GM23338 (cell line): ENCODE measurements around the gene PPFIBP2. TPM values are rescaled to one million over a fixed set of nuclear protein-coding genes. Genes with fewer than 3 reads are reported as not detected.

Source experiments
- ATAC-seq: fragments of 200-7000 bp; cut with Tn5 transposase; 3 replicates; pipeline ENCODE4 v1.9.1; 2020
- DNase-seq: peaks from one replicate; pipeline ENCODE4 v3.0.0-alpha.2; 2015; ENCODE audit warnings: low spot score
- H2AFZ ChIP-seq: fragments of 200-600 bp; sonication (generic); 2 replicates; pipeline ENCODE4 v1.8.0; 2016; ENCODE audit warnings: antibody characterized with exemption, mild to moderate bottlenecking, moderate library complexity
- H3F3A ChIP-seq: fragments of 200-600 bp; sonication (generic); replicated peaks from 2 replicates; pipeline ENCODE4 v1.8.0; 2017; ENCODE audit warnings: antibody characterized with exemption, mixed run types, low read depth
- H3K27ac ChIP-seq: fragments of 200-600 bp; sonication (generic); 2 replicates; pipeline ENCODE4 v1.6.1; 2016; ENCODE audit warnings: low read depth
- H3K27me3 ChIP-seq: fragments of 200-600 bp; sonication (generic); 2 replicates; pipeline ENCODE4 v1.8.0; 2016; ENCODE audit warnings: mild to moderate bottlenecking, mixed run types, moderate library complexity; ENCODE audit not compliant: insufficient read depth
- H3K36me3 ChIP-seq: fragments of 200-600 bp; sonication (generic); 2 replicates; pipeline ENCODE4 v1.8.0; 2016; ENCODE audit warnings: mild to moderate bottlenecking; ENCODE audit not compliant: insufficient read depth
- H3K4me1 ChIP-seq: fragments of 200-600 bp; sonication (generic); 2 replicates; pipeline ENCODE4 v1.8.0; 2016; ENCODE audit warnings: mild to moderate bottlenecking, moderate library complexity; ENCODE audit not compliant: insufficient read depth
- H3K4me2 ChIP-seq: fragments of 200-600 bp; sonication (generic); 2 replicates; pipeline ENCODE4 v1.7.1; 2017; ENCODE audit warnings: mixed run types
- H3K4me3 ChIP-seq: fragments of 200-600 bp; sonication (generic); 2 replicates; pipeline ENCODE4 v1.6.1; 2016; ENCODE audit warnings: mixed run types
- H3K79me2 ChIP-seq: fragments of 200-600 bp; sonication (generic); replicated peaks from 2 replicates; pipeline ENCODE4 v1.8.0; 2017; ENCODE audit warnings: mild to moderate bottlenecking; ENCODE audit not compliant: insufficient read depth
- H3K9me2 ChIP-seq: fragments of 200-600 bp; sonication (generic); 2 replicates; pipeline ENCODE4 v1.8.0; 2017; ENCODE audit not compliant: insufficient read depth
- H4K20me1 ChIP-seq: fragments of 200-600 bp; sonication (generic); replicated peaks from 2 replicates; pipeline ENCODE4 v1.8.0; 2017; ENCODE audit warnings: mild to moderate bottlenecking; ENCODE audit not compliant: insufficient read depth
- H3K27ac Mint-ChIP-seq: 2 replicates; pipeline ENCODE4 v1.8.0; 2020; ENCODE audit warnings: inconsistent platforms, mild to moderate bottlenecking, moderate library complexity, mixed read lengths
- H3K27me3 Mint-ChIP-seq: 3 replicates; pipeline ENCODE4 v1.8.0; 2022; ENCODE audit warnings: low read depth, mild to moderate bottlenecking, moderate library complexity, mixed read lengths, inconsistent platforms; ENCODE audit not compliant: insufficient read depth, poor library complexity
- H3K36me3 Mint-ChIP-seq: 3 replicates; pipeline ENCODE4 v1.8.0; 2021; ENCODE audit warnings: low read depth, mild to moderate bottlenecking, inconsistent platforms, moderate library complexity, mixed read lengths
- H3K4me1 Mint-ChIP-seq: 3 replicates; pipeline ENCODE4 v1.8.0; 2020; ENCODE audit warnings: mild to moderate bottlenecking, inconsistent platforms, mixed read lengths
- H3K4me3 Mint-ChIP-seq: 3 replicates; pipeline ENCODE4 v1.8.0; 2021; ENCODE audit warnings: moderate library complexity, mild to moderate bottlenecking, inconsistent platforms, mixed read lengths
- H3K9me3 Mint-ChIP-seq: 3 replicates; pipeline ENCODE4 v1.8.0; 2020; ENCODE audit warnings: moderate library complexity, mild to moderate bottlenecking, inconsistent platforms, mixed read lengths
- CTCF ChIP-seq, 2 experiments: fragments of 200-600 bp in 1 of 2; sonication (generic) in 1 of 2; conservative IDR thresholded peaks; 2 replicates each; pipeline versions ENCODE4 v1.5.1 to v1.6.1; 2016 to 2017; ENCODE audit warnings: antibody characterized with exemption in 2 of 2, low read depth in 2 of 2, mild to moderate bottlenecking in 2 of 2, moderate library complexity in 1 of 2
- ETS1 ChIP-seq: IDR thresholded peaks from 2 replicates; pipeline ENCODE4 v1.6.1; 2016; ENCODE audit warnings: antibody characterized with exemption
- NANOG ChIP-seq: IDR thresholded peaks from 2 replicates; pipeline ENCODE4 v1.6.1; 2016; ENCODE audit warnings: antibody characterized with exemption, borderline replicate concordance
- REST ChIP-seq: IDR thresholded peaks from one replicate; pipeline ENCODE4 v1.6.1; 2018; ENCODE audit warnings: antibody characterized with exemption; ENCODE audit not compliant: unreplicated experiment
- ZNF114 ChIP-seq: fragments of 250-450 bp; sonication (Bioruptor Pico); IDR thresholded peaks from 2 replicates; pipeline ENCODE4 v1.5.0; 2020; ENCODE audit warnings: mild to moderate bottlenecking, moderate library complexity
- ZNF331 ChIP-seq: fragments of 250-450 bp; sonication (Bioruptor Pico); IDR thresholded peaks from 2 replicates; pipeline ENCODE4 v1.5.0; 2020; ENCODE audit warnings: low read depth, mild to moderate bottlenecking, moderate library complexity
- ZNF462 ChIP-seq: fragments of 250-450 bp; sonication (Bioruptor Pico); IDR thresholded peaks from 2 replicates; pipeline ENCODE4 v1.5.0; 2020; ENCODE audit warnings: mild to moderate bottlenecking, moderate library complexity
- polyA plus RNA-seq: library from polyadenylated mRNA; unstranded; fragments of >200 nt; fragmentation: Nextera tagmentation; extraction: Ambion mirVana; gene quantifications from 2 replicates; pipeline ENCODE4 v1.2.1, GENCODE V29; 2016
- total RNA-seq: library from RNA; depleted of rRNA; stranded (reverse); fragments of >200 nt; shearing (Covaris generic); gene quantifications from 2 replicates; pipeline ENCODE4 v1.2.3, GENCODE V29; 2014

Gene PPFIBP2
- total and polyA plus RNA-seq, 2 experiments from 2014 or later: 7.1 to 14.8 TPM

- DNase-seq (peak; percentile 82), ATAC-seq (peak; percentile 97)
- Histone ChIP-seq H3K79me2 (no peaks in the 10 kb centered on the region), H2AFZ (no peak overlapping the region), H3F3A (no peaks in the 10 kb centered on the region), H3K36me3 (peaks cover 20% of the 10 kb centered on the region), H3K4me1 (no peaks in the 10 kb centered on the region), H4K20me1 (no peaks in the 10 kb centered on the region), H3K27me3 (no peaks in the 10 kb centered on the region), H3K27ac (no peak overlapping the region), H3K4me3 (no peak overlapping the region), H3K9me2 (no peaks in the 10 kb centered on the region), H3K4me2 (no peak overlapping the region)
- Mint-ChIP-seq H3K27me3 (peaks cover 7% of the 10 kb centered on the region), H3K36me3 (peaks cover 77% of the 10 kb centered on the region), H3K9me3 (peaks cover 26% of the 10 kb centered on the region), H3K27ac (no peak overlapping the region), H3K4me1 (peaks cover 9% of the 10 kb centered on the region), H3K4me3 (no peak overlapping the region)
- TF ChIP-seq ETS1 (no peak), ZNF331 (CRISPR knock-in tag) (no peak), CTCF (conservative IDR thresholded peaks at IDR 0.05; ENCODE audit: low read depth in 2 of 2) (peak; percentile 84 to 96)
These were observed 151.9 kb downstream of the PPFIBP2 start for GRCh38 chr11:7665473-7666291.

GRCh38 chr11:7666292-7666866 lies 152.6 kb downstream of the PPFIBP2 start:
- H3K36me3 ChIP-seq: peaks cover 20% of the 10 kb centered on the region
- Mint-ChIP-seq H3K4me3 (no peak overlapping the region), H3K27ac (no peak overlapping the region), H3K36me3 (peaks cover 75% of the 10 kb centered on the region), H3K27me3 (peaks cover 7% of the 10 kb centered on the region), H3K4me1 (peaks cover 9% of the 10 kb centered on the region), H3K9me3 (peaks cover 24% of the 10 kb centered on the region)
- H2AFZ ChIP-seq: no peak overlapping the region
- no peaks in the 10 kb centered on the region for H3K4me1 ChIP-seq
- no peak overlapping the region for H3K4me2 ChIP-seq
- no peaks in the 10 kb centered on the region for H3K27me3 ChIP-seq
- no peak for DNase-seq
- H3K27ac ChIP-seq: no peak overlapping the region
- H3K4me3 ChIP-seq: no peak overlapping the region
- no peaks in the 10 kb centered on the region for H4K20me1 ChIP-seq
- no peak for ATAC-seq
- H3K79me2 ChIP-seq: no peaks in the 10 kb centered on the region
- H3K9me2 ChIP-seq: no peaks in the 10 kb centered on the region
- H3F3A ChIP-seq: no peaks in the 10 kb centered on the region
- no peak for TF ChIP-seq NANOG
- no peak for TF ChIP-seq ZNF114
- no peak for TF ChIP-seq REST
- no peak for TF ChIP-seq ZNF462 (CRISPR knock-in tag)
